Astrocyte of the spinal cord (primary cell): ENCODE measurements around the gene PYM1.
A peak's percentile ranks its signal among the peaks of the same experiment; 100 is the strongest.

ENCODE experiments used
- DNase-seq: peaks from one replicate; pipeline ENCODE4 v3.0.0; 2011; ENCODE audit warnings: low read depth, low spot score
- H3K4me3 ChIP-seq: 2 replicates; pipeline ENCODE4 v1.5.1; 2011; ENCODE audit warnings: low read depth, mild to moderate bottlenecking, low read length, moderate library complexity
- CTCF ChIP-seq: IDR thresholded peaks from 2 replicates; pipeline ENCODE4 v1.5.1; 2012; ENCODE audit warnings: low read depth, mild to moderate bottlenecking, low read length, inconsistent platforms
- in situ Hi-C: cut with HindIII; loops from 2 replicates; pipeline ENCODE4 v1.10.0; 2017; ENCODE audit warnings: low sequenced_read_pairs

The PYM1 gene

GRCh38 chr12:55970775-55971174 is 43.1 kb upstream of the PYM1 start:
- in situ Hi-C loops, result no loop called here
- no peak overlapping the region for H3K4me3 ChIP-seq
- no peak for DNase-seq
- no peak for TF ChIP-seq CTCF

- TF ChIP-seq CTCF, result no peak
- in situ Hi-C loops, result no loop called here
- no peak overlapping the region for H3K4me3 ChIP-seq
- DNase-seq, result no peak
These were observed 41.7 kb upstream of the PYM1 start for GRCh38 chr12:55969356-55969755.

GRCh38 chr12:55966408-55967281 is 39.0 kb upstream of the PYM1 start, which contains the start of gene CDK2:
Gene CDK2, plus strand, starts transcription at chr12:55966830. Its CDS starts 179 bp downstream, at chr12:55967009.
- in situ Hi-C loops, result no loop called here
- DNase-seq, result peak; percentile 79
- no peak for TF ChIP-seq CTCF
- peak within 1 kb of the TSS; percentile 90 for H3K4me3 ChIP-seq

- in situ Hi-C loops, result no loop called here
- peak within 1 kb of the TSS; percentile 90 for H3K4me3 ChIP-seq
- TF ChIP-seq CTCF, result no peak
- DNase-seq, result no peak
These were observed 38.3 kb upstream of the PYM1 start, which contains the start of gene PMEL for GRCh38 chr12:55965941-55966407. Gene PMEL, minus strand, starts transcription at chr12:55966042. Its CDS starts 31 bp downstream, at chr12:55966011.

- no peak overlapping the region for H3K4me3 ChIP-seq
- TF ChIP-seq CTCF, result no peak
- no peak for DNase-seq
- in situ Hi-C loops, result no loop called here
These were observed 37.5 kb upstream of the PYM1 start for GRCh38 chr12:55965240-55965639.

- in situ Hi-C loops, result no loop called here
- TF ChIP-seq CTCF, result no peak
- H3K4me3 ChIP-seq, result no peak overlapping the region
- DNase-seq, result no peak
These were observed 36.1 kb upstream of the PYM1 start for GRCh38 chr12:55963760-55964159.
